ENCODE results near the gene MOV10L1.
"Not testable (repeated sequence)": the region's sequence is repeated elsewhere in the genome, so short reads cannot be mapped to it uniquely, and the experiment has no call there.

MOV10L1 gene

GRCh38 chr22:50203288-50203687 is 113.5 kb downstream of the MOV10L1 start:
- no peak for DNase-seq (ENCODE audit: low read depth in 2 of 2)

- DNase-seq (ENCODE audit: low read depth in 2 of 2): no peak
Measured at GRCh38 chr22:50204571-50204970, 114.8 kb downstream of the MOV10L1 start.

GRCh38 chr22:50204998-50205397 is 115.2 kb downstream of the MOV10L1 start:
- not testable (repeated sequence) for DNase-seq (ENCODE audit: low read depth in 2 of 2)

GRCh38 chr22:50205781-50206569 is 116.2 kb downstream of the MOV10L1 start:
- DNase-seq (ENCODE audit: low read depth in 2 of 2): no peak

- DNase-seq (ENCODE audit: low read depth in 2 of 2): no peak
Measured at GRCh38 chr22:50206599-50206998, 116.8 kb downstream of the MOV10L1 start.

GRCh38 chr22:50207383-50208140 is 117.8 kb downstream of the MOV10L1 start:
- DNase-seq (ENCODE audit: low read depth in 2 of 2): no peak

GRCh38 chr22:50208430-50208938 is 118.7 kb downstream of the MOV10L1 start:
- DNase-seq (ENCODE audit: low read depth in 2 of 2): no peak

GRCh38 chr22:50208939-50209892 is 119.4 kb downstream of the MOV10L1 start:
- no peak for DNase-seq (ENCODE audit: low read depth in 2 of 2)

GRCh38 chr22:50209893-50210292 is 120.1 kb downstream of the MOV10L1 start:
- peak in 1 of 2 experiments; percentile 58 for DNase-seq (ENCODE audit: low read depth in 2 of 2)

GRCh38 chr22:50210378-50211139 is 120.8 kb downstream of the MOV10L1 start:
- DNase-seq (ENCODE audit: low read depth in 2 of 2): no peak

GRCh38 chr22:50211147-50211546 is 121.3 kb downstream of the MOV10L1 start:
- DNase-seq (ENCODE audit: low read depth in 2 of 2): no peak
